ENCODE results near the gene GPR85. TPM values are rescaled to one million over a fixed set of nuclear protein-coding genes. Genes with fewer than 3 reads are reported as not detected.

Gene GPR85
- total and polyA plus RNA-seq, 3 donors from 2014 or later = 2.8 to 18.5 (median 5.4) TPM

DNA sequence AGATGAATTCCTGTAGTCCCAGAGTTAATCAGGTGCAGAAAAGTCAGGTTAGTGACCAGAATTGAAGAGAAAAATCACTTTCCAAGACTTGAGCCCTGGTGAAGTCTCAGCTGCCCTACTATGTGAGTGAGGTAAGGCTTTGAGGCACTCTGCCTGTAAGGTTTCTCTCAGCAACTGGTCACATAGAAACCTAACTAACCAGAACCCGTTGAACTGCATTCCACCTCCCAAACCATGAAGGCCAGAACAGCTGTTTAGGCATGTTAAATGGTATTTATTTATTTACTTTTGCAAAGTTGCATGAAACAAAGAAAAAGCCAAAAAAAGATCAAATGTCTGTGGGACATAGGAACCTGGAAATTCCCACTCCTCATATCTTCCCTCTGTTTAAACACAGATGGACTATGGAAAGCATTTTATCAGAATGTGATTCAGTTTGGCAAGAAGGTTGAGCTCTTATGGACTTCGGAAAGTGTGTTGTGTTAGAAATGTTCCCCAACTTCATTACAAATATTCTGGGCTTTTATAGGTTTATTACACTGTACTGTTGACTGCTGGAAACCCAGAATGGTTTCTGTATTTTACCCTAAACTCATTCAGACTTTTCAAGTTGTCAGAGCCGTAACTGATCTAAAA lies 12.8 kb upstream of the GPR85 start:
- no peak for DNase-seq
- Histone ChIP-seq H3K36me3 (ENCODE audit: low read depth, missing control alignments) (no peaks in the 10 kb centered on the region), H3K27ac (no peak overlapping the region), H3K4me1 (no peaks in the 10 kb centered on the region), H3K27me3 (no peaks in the 10 kb centered on the region), H3K4me3 (no peak overlapping the region), H3K9me3 (no peaks in the 10 kb centered on the region)
- WGBS, 2 donors = 57 to 61% methylated on average over 3 of the region's 3 CpGs
- intact Hi-C loops (cut with DNase I; ENCODE audit: low total_unique reads) = no loop called here
- no peak for TF ChIP-seq CTCF (IDR thresholded peaks at IDR 0.05)
- no peak for TF ChIP-seq POLR2A (IDR thresholded peaks at IDR 0.05)

- Histone ChIP-seq H3K27ac (no peak overlapping the region), H3K36me3 (ENCODE audit: low read depth, missing control alignments) (no peaks in the 10 kb centered on the region), H3K9me3 (no peaks in the 10 kb centered on the region), H3K4me1 (no peaks in the 10 kb centered on the region), H3K4me3 (no peak overlapping the region), H3K27me3 (no peaks in the 10 kb centered on the region)
- intact Hi-C loops (cut with DNase I; ENCODE audit: low total_unique reads) = no loop called here
- no peak for TF ChIP-seq POLR2A (IDR thresholded peaks at IDR 0.05)
- no peak for TF ChIP-seq CTCF (IDR thresholded peaks at IDR 0.05)
- no peak for DNase-seq
- 76% methylated on average over 3 of the region's 3 CpGs for WGBS, 2 donors
These were observed 8.1 kb upstream of the GPR85 start for GRCh38 chr7:113094517-113095249.

DNA sequence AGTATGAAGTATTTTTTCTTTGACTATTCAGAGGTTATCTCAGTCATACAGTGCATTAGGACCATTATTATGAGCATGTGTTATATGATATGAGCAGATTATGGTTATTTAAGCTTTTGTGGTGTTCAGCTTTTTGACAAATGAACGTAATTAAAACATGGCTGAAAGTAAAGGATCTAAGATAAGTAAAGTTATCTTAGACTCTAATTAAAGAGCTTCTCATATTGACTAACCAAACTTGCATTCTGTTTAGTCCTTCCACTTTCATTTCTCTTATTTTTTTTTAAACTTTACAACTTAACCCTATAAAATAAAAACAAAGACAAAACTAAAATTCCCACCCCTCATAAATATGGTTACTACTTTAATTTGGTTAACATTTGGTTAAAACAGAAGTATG lies 6.9 kb upstream of the GPR85 start:
- TF ChIP-seq POLR2A (IDR thresholded peaks at IDR 0.05) (no peak), CTCF (IDR thresholded peaks at IDR 0.05) (no peak)
- intact Hi-C loops (cut with DNase I; ENCODE audit: low total_unique reads) = no loop called here

DNA sequence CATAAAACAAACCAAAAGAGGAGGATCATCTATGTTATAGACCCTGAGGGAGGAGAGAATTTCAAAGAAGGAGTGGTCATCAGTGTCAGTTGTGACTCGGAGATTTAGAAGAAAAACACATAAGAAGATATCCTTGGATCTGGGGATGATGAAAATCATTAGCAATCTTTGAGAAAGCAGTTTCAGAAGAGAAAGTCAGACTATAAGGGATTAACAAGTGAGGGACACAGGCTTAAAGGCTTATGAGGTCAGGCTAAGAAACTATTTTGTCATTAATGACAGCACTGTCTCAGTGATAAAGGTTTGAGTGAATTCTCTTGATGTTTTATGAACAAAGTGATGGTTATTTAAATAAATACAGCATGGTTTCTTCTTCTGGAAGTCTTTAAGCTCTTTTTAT lies 6.1 kb upstream of the GPR85 start:
- no peak overlapping the region for H3K4me3 ChIP-seq
- no peaks in the 10 kb centered on the region for H3K4me1 ChIP-seq
- H3K27ac ChIP-seq = no peak overlapping the region
- no peaks in the 10 kb centered on the region for H3K27me3 ChIP-seq
- TF ChIP-seq CTCF (IDR thresholded peaks at IDR 0.05) (no peak), POLR2A (IDR thresholded peaks at IDR 0.05) (no peak)
- 67 to 96% methylated on average over 1 of the region's 1 CpG for WGBS, 2 donors
- no peaks in the 10 kb centered on the region for H3K36me3 ChIP-seq (ENCODE audit: low read depth, missing control alignments)
- no peak for DNase-seq
- no peaks in the 10 kb centered on the region for H3K9me3 ChIP-seq
- intact Hi-C loops (cut with DNase I; ENCODE audit: low total_unique reads) = no loop called here

More for the DNA sequence above, 6.9 kb upstream of the GPR85 start:
- Histone ChIP-seq H3K4me3 (no peak overlapping the region), H3K27ac (no peak overlapping the region), H3K27me3 (no peaks in the 10 kb centered on the region), H3K4me1 (no peaks in the 10 kb centered on the region), H3K9me3 (no peaks in the 10 kb centered on the region), H3K36me3 (ENCODE audit: low read depth, missing control alignments) (no peaks in the 10 kb centered on the region)
- WGBS, 2 donors = 76 to 84% methylated on average over 1 of the region's 1 CpG
- DNase-seq = no peak

Data from testis (tissue), 3 donors.